Measurements from ENCODE around the gene RAB36. TPM values are rescaled to one million over a fixed set of nuclear protein-coding genes. Genes with fewer than 3 reads are reported as not detected.

Gene RAB36
- total RNA-seq, 2 experiments from 2014 or later, result 0.41 to 3.0 TPM

- peaks cover 56% of the 10 kb centered on the region for H3K4me1 ChIP-seq (ENCODE audit: insufficient read depth, low read length, poor library complexity, severe bottlenecking)
- H3K4me3 ChIP-seq (ENCODE audit: low read depth, low read length, poor library complexity, severe bottlenecking), result peak overlapping the region; percentile 43
- no peaks in the 10 kb centered on the region for H3K36me3 ChIP-seq (ENCODE audit: insufficient read depth, low read length)
- peak overlapping the region; percentile 95 for H2AFZ ChIP-seq (ENCODE audit: low read length)
- H3K9me3 ChIP-seq (ENCODE audit: low read length), result no peaks in the 10 kb centered on the region
- H4K20me1 ChIP-seq (ENCODE audit: insufficient read depth, low read length), result no peaks in the 10 kb centered on the region
- POLR2A ChIA-PET, result interaction anchor here (0.6 to 2.4 kb wide), 5 partner anchors 8 to 43 kb away, joined by 3 to 17 read pairs (median 4); partner anchors contain the start of gene RAB36
- peak overlapping the region; percentile 61 for H3K4me2 ChIP-seq (ENCODE audit: low read length)
- intact Hi-C loops (cut with micrococcal nuclease; ENCODE audit: unreplicated experiment), result no loop called here
- H3K27ac ChIP-seq (ENCODE audit: low read depth, low read length, poor library complexity, severe bottlenecking), result peak overlapping the region; percentile 40
- no peaks in the 10 kb centered on the region for H3K9me2 ChIP-seq (ENCODE audit: insufficient read depth, low read length)
- no TSS peak for BruUV-seq (replicated peaks)
- H3K79me2 ChIP-seq (ENCODE audit: insufficient read depth, low read depth, low read length), result no peaks in the 10 kb centered on the region
- CTCF ChIA-PET (ENCODE audit: unreplicated experiment), result no interaction called here
- no peak for TF ChIP-seq CTCF (conservative IDR thresholded peaks at IDR 0.05; ENCODE audit: low read length)
- TF ChIP-seq EZH2phosphoT487 (IDR thresholded peaks at IDR 0.05; ENCODE audit: borderline replicate concordance, low read depth, low read length), result no peak
- peak; percentile 79 for DNase-seq (ENCODE audit: low spot score)
Measured at GRCh38 chr22:23152238-23153114, 7.2 kb downstream of the RAB36 start.

GRCh38 chr22:23153994-23154393 lies 8.7 kb downstream of the RAB36 start:
- Histone ChIP-seq H3K4me2 (ENCODE audit: low read length) (no peak overlapping the region), H3K79me2 (ENCODE audit: insufficient read depth, low read depth, low read length) (no peaks in the 10 kb centered on the region), H4K20me1 (ENCODE audit: insufficient read depth, low read length) (no peaks in the 10 kb centered on the region), H3K9me3 (ENCODE audit: low read length) (no peaks in the 10 kb centered on the region), H3K4me1 (ENCODE audit: insufficient read depth, low read length, poor library complexity, severe bottlenecking) (peaks cover 61% of the 10 kb centered on the region), H3K27ac (ENCODE audit: low read depth, low read length, poor library complexity, severe bottlenecking) (no peak overlapping the region), H3K9me2 (ENCODE audit: insufficient read depth, low read length) (no peaks in the 10 kb centered on the region), H3K4me3 (ENCODE audit: low read depth, low read length, poor library complexity, severe bottlenecking) (no peak overlapping the region), H3K36me3 (ENCODE audit: insufficient read depth, low read length) (no peaks in the 10 kb centered on the region), H2AFZ (ENCODE audit: low read length) (no peak overlapping the region)
- intact Hi-C loops (cut with micrococcal nuclease; ENCODE audit: unreplicated experiment), result no loop called here
- DNase-seq (ENCODE audit: low spot score), result no peak
- no TSS peak for BruUV-seq (replicated peaks)
- no peak for TF ChIP-seq CTCF (conservative IDR thresholded peaks at IDR 0.05; ENCODE audit: low read length)
- no peak for TF ChIP-seq EZH2phosphoT487 (IDR thresholded peaks at IDR 0.05; ENCODE audit: borderline replicate concordance, low read depth, low read length)
- ChIA-PET POLR2A (interaction anchor here (0.6 to 2.4 kb wide), 7 partner anchors 9 to 950 kb away, joined by 3 to 17 read pairs (median 4); partner anchors contain the start of gene RAB36), CTCF (ENCODE audit: unreplicated experiment) (interaction anchor here (0.6 kb wide), 1 partner anchor 89 kb away, joined by 3 read pairs; no protein-coding TSS in a partner anchor)

GRCh38 chr22:23154461-23154860 lies 9.2 kb downstream of the RAB36 start:
- H3K79me2 ChIP-seq (ENCODE audit: insufficient read depth, low read depth, low read length), result no peaks in the 10 kb centered on the region
- no peaks in the 10 kb centered on the region for H4K20me1 ChIP-seq (ENCODE audit: insufficient read depth, low read length)
- no peak overlapping the region for H3K27ac ChIP-seq (ENCODE audit: low read depth, low read length, poor library complexity, severe bottlenecking)
- no peak overlapping the region for H2AFZ ChIP-seq (ENCODE audit: low read length)
- intact Hi-C loops (cut with micrococcal nuclease; ENCODE audit: unreplicated experiment), result no loop called here
- CTCF ChIA-PET (ENCODE audit: unreplicated experiment), result no interaction called here
- POLR2A ChIA-PET, result interaction anchor here (0.6 to 2.4 kb wide), 4 partner anchors 9 to 223 kb away, joined by 3 to 17 read pairs (median 6); partner anchors contain the start of gene RAB36
- no peaks in the 10 kb centered on the region for H3K9me2 ChIP-seq (ENCODE audit: insufficient read depth, low read length)
- no TSS peak for BruUV-seq (replicated peaks)
- H3K9me3 ChIP-seq (ENCODE audit: low read length), result no peaks in the 10 kb centered on the region
- H3K4me2 ChIP-seq (ENCODE audit: low read length), result no peak overlapping the region
- no peak overlapping the region for H3K4me3 ChIP-seq (ENCODE audit: low read depth, low read length, poor library complexity, severe bottlenecking)
- TF ChIP-seq CTCF (conservative IDR thresholded peaks at IDR 0.05; ENCODE audit: low read length) (no peak), EZH2phosphoT487 (IDR thresholded peaks at IDR 0.05; ENCODE audit: borderline replicate concordance, low read depth, low read length) (no peak)
- H3K4me1 ChIP-seq (ENCODE audit: insufficient read depth, low read length, poor library complexity, severe bottlenecking), result peaks cover 61% of the 10 kb centered on the region
- DNase-seq (ENCODE audit: low spot score), result no peak
- H3K36me3 ChIP-seq (ENCODE audit: insufficient read depth, low read length), result no peaks in the 10 kb centered on the region
